PC-3 (cell line): Measurements from ENCODE around the gene MINK1. TPM values are rescaled to one million over a fixed set of nuclear protein-coding genes. Genes with fewer than 3 reads are reported as not detected.

Experiments
- ATAC-seq: fragments of 200-7000 bp; cut with Tn5 transposase; 2 replicates; pipeline ENCODE4 v1.9.1; 2020; ENCODE audit warnings: mild to moderate bottlenecking, moderate library complexity
- BruUV-seq: library from RNA; stranded (reverse); fragments of 400-500 nt; replicated peaks from 2 replicates; lab custom pipeline; 2021; lab: Mats Ljungman, UMichigan
- CTCF ChIA-PET: fragments of 300-600 bp; sonication (Branson Sonifier 250); formaldehyde crosslinking; loops from one replicate; lab custom pipeline; 2022; ENCODE audit warnings: antibody characterized with exemption; lab: Charles Lee
- POLR2A ChIA-PET: fragments of 300-600 bp; sonication (Branson Sonifier 250); formaldehyde crosslinking; loops from one replicate; lab custom pipeline; 2022; ENCODE audit warnings: antibody characterized with exemption; ENCODE audit not compliant: unreplicated experiment; lab: Charles Lee
- DNase-seq: peaks from one replicate; pipeline ENCODE4 v3.0.0-alpha.2; 2015
- H2AFZ ChIP-seq: fragments of 300-600 bp; sonication (generic); 2 replicates; pipeline ENCODE4 v1.6.0; 2016; ENCODE audit warnings: antibody characterized with exemption, low read length
- H3F3A ChIP-seq: fragments of 300-600 bp; sonication (generic); one replicate; pipeline ENCODE4 v1.6.0; 2017; ENCODE audit warnings: antibody characterized with exemption, low read length, control low read depth, mild to moderate bottlenecking; ENCODE audit not compliant: unreplicated experiment
- H3K27ac ChIP-seq: fragments of 300-600 bp; sonication (generic); 2 replicates; pipeline ENCODE4 v1.5.1; 2016; ENCODE audit warnings: mild to moderate bottlenecking, low read length
- H3K27me3 ChIP-seq: fragments of 300-600 bp; sonication (generic); 2 replicates; pipeline ENCODE4 v1.6.1; 2016; ENCODE audit warnings: low read length, mixed read lengths
- H3K36me3 ChIP-seq: fragments of 300-600 bp; sonication (generic); 2 replicates; pipeline ENCODE4 v1.6.1; 2016; ENCODE audit warnings: low read depth, mixed run types, low read length, mixed read lengths
- H3K4me1 ChIP-seq: fragments of 300-600 bp; sonication (generic); 2 replicates; pipeline ENCODE4 v1.5.1; 2016; ENCODE audit warnings: low read length; ENCODE audit not compliant: insufficient read depth
- H3K4me2 ChIP-seq: fragments of 300-600 bp; sonication (generic); 2 replicates; pipeline ENCODE4 v1.6.0; 2016; ENCODE audit warnings: low read length
- H3K4me3 ChIP-seq: fragments of 300-600 bp; sonication (generic); 2 replicates; pipeline ENCODE4 v1.5.1; 2016; ENCODE audit warnings: mild to moderate bottlenecking, low read length, mixed read lengths
- H3K79me2 ChIP-seq: fragments of 300-600 bp; sonication (generic); 2 replicates; pipeline ENCODE4 v1.6.1; 2017; ENCODE audit warnings: low read length, mixed read lengths
- H3K9ac ChIP-seq: fragments of 300-600 bp; sonication (generic); 2 replicates; pipeline ENCODE4 v1.6.0; 2016; ENCODE audit warnings: mild to moderate bottlenecking, low read length
- H3K9me2 ChIP-seq: fragments of 300-600 bp; sonication (generic); replicated peaks from 2 replicates; pipeline ENCODE4 v1.6.1; 2016; ENCODE audit warnings: mixed run types, low read length, mixed read lengths
- H3K9me3 ChIP-seq: fragments of 300-600 bp; sonication (generic); 2 replicates; pipeline ENCODE4 v1.6.1; 2016; ENCODE audit warnings: low read length, mixed read lengths
- H4K20me1 ChIP-seq: fragments of 300-600 bp; sonication (generic); 2 replicates; pipeline ENCODE4 v1.6.1; 2016; ENCODE audit warnings: low read length, mixed read lengths
- CTCF ChIP-seq: fragments of 300-600 bp; sonication (generic); conservative IDR thresholded peaks from 2 replicates; pipeline ENCODE4 v1.5.1; 2017; ENCODE audit warnings: antibody characterized with exemption, low read depth, mild to moderate bottlenecking, low read length
- EZH2 ChIP-seq: fragments of 300-600 bp; sonication (generic); IDR thresholded peaks from one replicate; pipeline ENCODE4 v1.6.1; 2017; ENCODE audit warnings: antibody characterized with exemption, mild to moderate bottlenecking, low read length; ENCODE audit not compliant: unreplicated experiment
- EZH2phosphoT487 ChIP-seq: fragments of 300-600 bp; sonication (generic); IDR thresholded peaks from 2 replicates; pipeline ENCODE4 v1.6.1; 2018; ENCODE audit warnings: mild to moderate bottlenecking, antibody characterized with exemption, low read length, borderline replicate concordance
- intact Hi-C: fragments of 100-400 bp; cut with micrococcal nuclease; formaldehyde crosslinking; loops from 2 replicates; pipeline ENCODE4 v1.9.0; 2023
- total RNA-seq: library from RNA; depleted of rRNA; stranded (reverse); fragments of >200 nt; gene quantifications from 2 replicates; pipeline ENCODE4 v1.2.3, GENCODE V29; 2014

MINK1 gene
- total RNA-seq, 1 experiment from 2014 or later = 44.5 TPM

GRCh38 chr17:4928881-4929280, 95.7 kb downstream of the MINK1 start:
- DNase-seq (no peak), ATAC-seq (no peak)
- Histone ChIP-seq H3K4me1 (no peaks in the 10 kb centered on the region), H3K4me3 (no peak overlapping the region), H3K4me2 (no peak overlapping the region), H3K27me3 (no peaks in the 10 kb centered on the region), H3K9me2 (no peaks in the 10 kb centered on the region), H3K9me3 (no peaks in the 10 kb centered on the region), H3F3A (no peaks in the 10 kb centered on the region), H4K20me1 (no peaks in the 10 kb centered on the region), H3K79me2 (no peaks in the 10 kb centered on the region), H3K36me3 (no peaks in the 10 kb centered on the region), H3K9ac (no peak overlapping the region), H2AFZ (no peak overlapping the region), H3K27ac (no peak overlapping the region)
- intact Hi-C loops = no loop called here
- BruUV-seq = no TSS peak
- CTCF ChIA-PET = no interaction called here
- TF ChIP-seq EZH2 (no peak), EZH2phosphoT487 (no peak), CTCF (no peak)
- POLR2A ChIA-PET = no interaction called here

- TF ChIP-seq EZH2phosphoT487 (no peak), EZH2 (no peak), CTCF (no peak)
- H3K27me3 ChIP-seq = no peaks in the 10 kb centered on the region
- H3F3A ChIP-seq = no peaks in the 10 kb centered on the region
- intact Hi-C loops = no loop called here
- H3K27ac ChIP-seq = no peak within 1 kb of the TSS
- H2AFZ ChIP-seq = no peak within 1 kb of the TSS
- H3K4me1 ChIP-seq = 0 out of 2 replicates have a peak, but pooled peaks cover 5% of the 10 kb centered on the region
- no peaks in the 10 kb centered on the region for H4K20me1 ChIP-seq
- no peak for ATAC-seq
- H3K4me2 ChIP-seq = no peak within 1 kb of the TSS
- POLR2A ChIA-PET = no interaction called here
- no peaks in the 10 kb centered on the region for H3K9me3 ChIP-seq
- H3K36me3 ChIP-seq = no peaks in the 10 kb centered on the region
- CTCF ChIA-PET = no interaction called here
- H3K79me2 ChIP-seq = no peaks in the 10 kb centered on the region
- H3K9me2 ChIP-seq = no peaks in the 10 kb centered on the region
- no peak for DNase-seq
- no peak within 1 kb of the TSS for H3K9ac ChIP-seq
- BruUV-seq = no TSS peak
- no peak within 1 kb of the TSS for H3K4me3 ChIP-seq
Observed at GRCh38 chr17:4931963-4932362, 98.8 kb downstream of the MINK1 start, which contains the start of gene GP1BA. GP1BA (plus strand) TSS chr17:4932277; CDS start chr17:4932605, 328 bp downstream.

DNA sequence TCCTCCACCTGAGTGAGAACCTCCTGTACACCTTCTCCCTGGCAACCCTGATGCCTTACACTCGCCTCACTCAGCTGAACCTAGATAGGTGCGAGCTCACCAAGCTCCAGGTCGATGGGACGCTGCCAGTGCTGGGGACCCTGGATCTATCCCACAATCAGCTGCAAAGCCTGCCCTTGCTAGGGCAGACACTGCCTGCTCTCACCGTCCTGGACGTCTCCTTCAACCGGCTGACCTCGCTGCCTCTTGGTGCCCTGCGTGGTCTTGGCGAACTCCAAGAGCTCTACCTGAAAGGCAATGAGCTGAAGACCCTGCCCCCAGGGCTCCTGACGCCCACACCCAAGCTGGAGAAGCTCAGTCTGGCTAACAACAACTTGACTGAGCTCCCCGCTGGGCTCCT, 99.6 kb downstream of the MINK1 start:
- POLR2A ChIA-PET = no interaction called here
- Histone ChIP-seq H3K36me3 (peaks cover 6% of the 10 kb centered on the region; the same call in 1 of the 2 replicates), H3K9me2 (no peaks in the 10 kb centered on the region), H3K9ac (no peak overlapping the region), H4K20me1 (no peaks in the 10 kb centered on the region), H3K4me3 (no peak overlapping the region), H3K27ac (no peak overlapping the region), H3K9me3 (no peaks in the 10 kb centered on the region), H3K4me1 (0 out of 2 replicates have a peak, but pooled peaks cover 5% of the 10 kb centered on the region), H3K4me2 (no peak overlapping the region), H3K79me2 (peaks cover under 1% of the 10 kb centered on the region; the same call in 1 of the 2 replicates), H2AFZ (no peak overlapping the region), H3F3A (no peaks in the 10 kb centered on the region), H3K27me3 (no peaks in the 10 kb centered on the region)
- no TSS peak for BruUV-seq
- intact Hi-C loops = no loop called here
- ATAC-seq (no peak), DNase-seq (no peak)
- no peak for TF ChIP-seq EZH2phosphoT487
- TF ChIP-seq CTCF = no peak
- TF ChIP-seq EZH2 = no peak
- CTCF ChIA-PET = no interaction called here
